Thoracic aorta (tissue), 2 donors: Measurements from ENCODE around the gene AHNAK. TPM values are rescaled to one million over a fixed set of nuclear protein-coding genes. Genes with fewer than 3 reads are reported as not detected.

Source experiments
- ATAC-seq: fragments of 150-250 bp; one replicate; pipeline ENCODE4 v1.8.0; 2017; ENCODE audit warnings: low read depth; ENCODE audit not compliant: insufficient number of reproducible peaks, low FRiP score
- DNase-seq: peaks from one replicate; pipeline ENCODE4 v3.0.0-alpha.2; 2020; ENCODE audit warnings: low spot score
- H3K27ac ChIP-seq, 2 donors: fragments of 200-600 bp; sonication (generic); 1 replicate in 1 of 2; 2 replicates in 1 of 2; pipeline ENCODE4 v1.5.1; 2016; ENCODE audit warnings: mild to moderate bottlenecking in 2 of 2, moderate library complexity in 2 of 2
- H3K27me3 ChIP-seq: fragments of 200-600 bp; sonication (generic); replicated peaks from 2 replicates; pipeline ENCODE4 v1.6.0; 2016; ENCODE audit warnings: mild to moderate bottlenecking; ENCODE audit not compliant: insufficient read depth
- H3K36me3 ChIP-seq: fragments of 200-600 bp; sonication (generic); one replicate; pipeline ENCODE4 v1.5.1; 2016
- H3K4me1 ChIP-seq, 2 donors: fragments of 200-600 bp; sonication (generic); 1 replicate in 1 of 2; 2 replicates in 1 of 2; pipeline versions ENCODE4 v1.5.1 to v1.6.0; 2016; ENCODE audit warnings: low read depth in 2 of 2, mild to moderate bottlenecking in 1 of 2; ENCODE audit not compliant: control insufficient read depth in 1 of 2
- H3K4me3 ChIP-seq: fragments of 200-600 bp; sonication (generic); 2 replicates; pipeline ENCODE4 v1.5.1; 2016; ENCODE audit warnings: mild to moderate bottlenecking
- H3K9me3 ChIP-seq: fragments of 200-600 bp; sonication (generic); 2 replicates; pipeline ENCODE4 v1.5.1; 2016
- total RNA-seq, 2 donors: library from RNA; depleted of rRNA; stranded (reverse); fragments of >200 nt; gene quantifications; one replicate each; pipeline versions ENCODE4 v1.1.0 to v1.2.3, GENCODE V29; 2016
- TF ChIP-seq, protein P1 (sequence below): fragments of 200-600 bp; sonication (generic); IDR thresholded peaks from one replicate; pipeline ENCODE4 v1.5.1; 2019; ENCODE audit warnings: antibody characterized with exemption

Gene AHNAK
- total RNA-seq, 2 donors from 2014 or later: 1,009 to 1,046 TPM

DNA sequence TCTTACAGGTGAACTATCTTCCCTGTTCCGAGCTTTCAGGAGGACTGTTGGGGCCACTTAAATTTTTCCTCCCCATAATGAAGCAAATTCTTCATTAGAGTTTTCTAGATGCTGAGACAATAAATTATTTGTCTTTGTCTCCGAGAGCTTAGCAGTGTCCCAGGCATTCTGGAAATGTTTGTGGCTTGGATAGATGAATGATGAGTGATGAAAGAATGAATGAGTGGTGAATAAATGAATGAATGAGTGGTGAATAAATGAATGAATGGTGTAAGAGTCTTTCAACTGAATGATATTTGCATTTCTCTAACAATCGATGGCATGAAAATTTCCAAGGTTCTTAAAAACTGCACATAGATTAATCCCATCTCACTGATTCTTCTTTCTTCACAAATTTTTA is 52.8 kb downstream of the AHNAK start:
- ATAC-seq (no peak), DNase-seq (no peak)
- Histone ChIP-seq H3K4me1 (no peaks in the 10 kb centered on the region), H3K27ac (no peak overlapping the region), H3K9me3 (no peaks in the 10 kb centered on the region), H3K36me3 (no peaks in the 10 kb centered on the region), H3K27me3 (no peaks in the 10 kb centered on the region), H3K4me3 (no peak overlapping the region)
- TF ChIP-seq, protein P1, sequence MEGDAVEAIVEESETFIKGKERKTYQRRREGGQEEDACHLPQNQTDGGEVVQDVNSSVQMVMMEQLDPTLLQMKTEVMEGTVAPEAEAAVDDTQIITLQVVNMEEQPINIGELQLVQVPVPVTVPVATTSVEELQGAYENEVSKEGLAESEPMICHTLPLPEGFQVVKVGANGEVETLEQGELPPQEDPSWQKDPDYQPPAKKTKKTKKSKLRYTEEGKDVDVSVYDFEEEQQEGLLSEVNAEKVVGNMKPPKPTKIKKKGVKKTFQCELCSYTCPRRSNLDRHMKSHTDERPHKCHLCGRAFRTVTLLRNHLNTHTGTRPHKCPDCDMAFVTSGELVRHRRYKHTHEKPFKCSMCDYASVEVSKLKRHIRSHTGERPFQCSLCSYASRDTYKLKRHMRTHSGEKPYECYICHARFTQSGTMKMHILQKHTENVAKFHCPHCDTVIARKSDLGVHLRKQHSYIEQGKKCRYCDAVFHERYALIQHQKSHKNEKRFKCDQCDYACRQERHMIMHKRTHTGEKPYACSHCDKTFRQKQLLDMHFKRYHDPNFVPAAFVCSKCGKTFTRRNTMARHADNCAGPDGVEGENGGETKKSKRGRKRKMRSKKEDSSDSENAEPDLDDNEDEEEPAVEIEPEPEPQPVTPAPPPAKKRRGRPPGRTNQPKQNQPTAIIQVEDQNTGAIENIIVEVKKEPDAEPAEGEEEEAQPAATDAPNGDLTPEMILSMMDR: no peak

DNA sequence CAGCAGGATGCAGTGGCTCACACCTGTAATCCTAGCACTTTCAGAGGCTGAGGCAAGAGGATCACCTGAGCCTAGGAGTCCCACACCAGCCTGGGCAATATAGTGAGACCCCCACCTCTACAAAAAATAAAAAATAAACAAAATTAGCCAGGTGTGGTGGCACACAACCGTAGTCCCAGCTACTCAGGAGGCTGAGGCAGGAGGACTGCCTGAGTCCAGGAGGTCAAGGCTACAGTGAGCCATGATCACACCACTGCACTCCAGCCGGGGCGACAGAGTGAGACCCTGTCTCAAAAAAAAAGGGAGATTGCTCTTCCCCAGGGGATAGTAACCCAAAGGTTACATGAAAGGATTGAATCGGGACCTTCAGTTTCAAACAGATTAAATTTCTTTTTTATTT is 54.0 kb downstream of the AHNAK start:
- Histone ChIP-seq H3K9me3 (no peaks in the 10 kb centered on the region), H3K27me3 (no peaks in the 10 kb centered on the region), H3K36me3 (no peaks in the 10 kb centered on the region), H3K27ac (no peak overlapping the region), H3K4me3 (no peak overlapping the region), H3K4me1 (no peaks in the 10 kb centered on the region)
- ATAC-seq: no peak
- no peak for DNase-seq
- TF ChIP-seq, protein P1: no peak

DNA sequence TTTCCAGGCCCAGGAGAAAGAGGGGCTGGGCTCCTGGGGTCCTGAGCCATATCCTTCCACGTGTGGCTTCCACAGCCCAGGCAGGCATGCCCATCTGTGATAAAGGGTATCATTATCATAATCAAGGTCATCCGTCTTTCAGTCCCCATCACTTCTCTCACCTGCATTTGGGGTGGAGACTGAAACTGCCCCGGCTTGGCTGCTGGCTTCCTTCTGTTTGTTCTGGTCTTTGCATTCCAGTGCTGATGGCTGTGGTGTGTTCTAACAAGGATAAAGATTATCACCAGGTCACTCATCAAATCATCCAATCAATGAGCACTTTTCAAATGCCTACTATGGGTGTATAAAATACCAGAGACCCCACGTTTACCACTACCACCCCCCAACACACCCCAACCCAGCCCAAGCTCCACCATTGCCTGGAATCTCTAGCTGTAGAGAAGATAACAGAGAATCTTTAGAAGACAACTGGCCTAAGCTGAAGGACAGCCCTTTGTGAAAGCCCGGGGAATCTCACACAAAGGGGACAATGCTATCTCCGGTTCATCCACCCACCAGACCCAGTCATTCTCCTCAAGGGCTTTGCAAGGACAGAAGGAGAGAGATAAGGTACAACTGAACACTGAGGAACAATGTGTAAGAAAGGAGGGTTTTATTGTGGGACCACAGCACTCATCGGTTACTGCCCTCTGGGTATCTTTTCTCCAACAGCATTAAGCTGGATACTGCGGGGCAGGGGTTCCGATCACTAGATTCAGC is 54.9 kb downstream of the AHNAK start:
- Histone ChIP-seq H3K4me3 (no peak overlapping the region), H3K9me3 (no peaks in the 10 kb centered on the region), H3K27ac (no peak overlapping the region), H3K36me3 (no peaks in the 10 kb centered on the region), H3K4me1 (no peaks in the 10 kb centered on the region), H3K27me3 (no peaks in the 10 kb centered on the region)
- ATAC-seq: no peak
- TF ChIP-seq, protein P1: no peak
- DNase-seq: no peak

DNA sequence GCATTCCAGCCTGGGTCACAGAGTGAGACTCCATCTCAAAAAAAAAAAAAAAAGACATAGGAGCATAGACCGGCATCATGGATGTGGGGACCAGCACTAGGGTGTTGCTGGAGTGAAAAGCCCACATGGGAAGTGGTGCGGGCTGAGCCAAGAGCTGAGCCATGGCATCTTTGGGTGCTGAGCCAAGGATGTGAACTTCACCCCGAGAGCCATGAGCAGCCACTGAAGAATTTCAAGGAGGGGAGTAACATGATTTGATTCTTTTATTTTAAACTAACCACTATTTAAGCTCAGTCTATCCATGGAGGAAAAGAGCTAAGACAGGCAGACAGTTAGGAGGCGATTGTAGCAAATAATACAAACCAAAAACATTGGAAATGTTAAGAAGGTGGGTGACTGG is 57.4 kb downstream of the AHNAK start:
- DNase-seq (no peak), ATAC-seq (no peak)
- no peaks in the 10 kb centered on the region for H3K4me1 ChIP-seq
- TF ChIP-seq, protein P1: no peak
- no peak overlapping the region for H3K4me3 ChIP-seq
- H3K27me3 ChIP-seq: no peaks in the 10 kb centered on the region
- no peaks in the 10 kb centered on the region for H3K9me3 ChIP-seq
- H3K36me3 ChIP-seq: no peaks in the 10 kb centered on the region
- no peak overlapping the region for H3K27ac ChIP-seq

DNA sequence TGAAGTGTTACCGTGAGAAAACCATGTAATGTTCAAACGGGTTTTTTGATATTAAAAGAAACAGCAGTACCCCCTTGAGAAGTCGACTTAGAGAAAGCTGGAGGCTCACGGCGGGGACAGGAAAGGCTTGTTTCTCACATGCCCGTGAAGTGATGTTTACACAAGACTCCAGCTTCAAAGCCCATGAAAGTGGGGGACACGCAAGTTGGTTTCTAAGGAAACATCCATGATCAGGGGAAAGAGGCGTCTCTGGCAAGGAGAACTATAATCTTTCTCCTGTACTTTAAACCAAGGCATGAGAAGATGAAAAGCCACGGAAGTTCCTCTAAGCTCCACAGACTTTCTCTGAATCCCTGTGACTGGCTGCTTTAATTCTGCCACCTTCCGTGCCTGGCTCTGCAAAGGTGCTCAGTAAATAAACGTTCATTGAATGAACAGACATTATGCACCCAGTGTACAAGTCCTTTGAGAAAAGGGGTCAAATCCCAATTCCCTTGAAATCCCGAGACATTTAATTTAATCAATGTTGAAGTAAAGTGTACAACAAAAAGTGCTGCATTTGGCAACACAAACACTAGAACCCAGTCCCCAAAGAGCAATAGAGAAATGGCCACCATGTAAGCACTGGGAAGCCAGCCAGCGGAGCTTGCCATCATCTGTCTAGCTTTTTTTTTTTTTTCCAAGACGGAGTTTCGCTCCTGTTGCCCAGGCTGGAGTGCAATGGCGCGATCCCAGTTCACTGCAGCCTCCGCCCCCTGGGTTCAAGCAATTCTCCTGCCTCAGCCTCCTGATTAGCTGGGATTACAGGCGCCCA is 58.7 kb downstream of the AHNAK start:
- Histone ChIP-seq H3K36me3 (no peaks in the 10 kb centered on the region), H3K27me3 (no peaks in the 10 kb centered on the region), H3K4me3 (no peak overlapping the region), H3K27ac (no peak overlapping the region), H3K4me1 (no peaks in the 10 kb centered on the region), H3K9me3 (no peaks in the 10 kb centered on the region)
- DNase-seq (no peak), ATAC-seq (no peak)
- TF ChIP-seq, protein P1: no peak
